ENCODE data around the gene ALG9.

DNA sequence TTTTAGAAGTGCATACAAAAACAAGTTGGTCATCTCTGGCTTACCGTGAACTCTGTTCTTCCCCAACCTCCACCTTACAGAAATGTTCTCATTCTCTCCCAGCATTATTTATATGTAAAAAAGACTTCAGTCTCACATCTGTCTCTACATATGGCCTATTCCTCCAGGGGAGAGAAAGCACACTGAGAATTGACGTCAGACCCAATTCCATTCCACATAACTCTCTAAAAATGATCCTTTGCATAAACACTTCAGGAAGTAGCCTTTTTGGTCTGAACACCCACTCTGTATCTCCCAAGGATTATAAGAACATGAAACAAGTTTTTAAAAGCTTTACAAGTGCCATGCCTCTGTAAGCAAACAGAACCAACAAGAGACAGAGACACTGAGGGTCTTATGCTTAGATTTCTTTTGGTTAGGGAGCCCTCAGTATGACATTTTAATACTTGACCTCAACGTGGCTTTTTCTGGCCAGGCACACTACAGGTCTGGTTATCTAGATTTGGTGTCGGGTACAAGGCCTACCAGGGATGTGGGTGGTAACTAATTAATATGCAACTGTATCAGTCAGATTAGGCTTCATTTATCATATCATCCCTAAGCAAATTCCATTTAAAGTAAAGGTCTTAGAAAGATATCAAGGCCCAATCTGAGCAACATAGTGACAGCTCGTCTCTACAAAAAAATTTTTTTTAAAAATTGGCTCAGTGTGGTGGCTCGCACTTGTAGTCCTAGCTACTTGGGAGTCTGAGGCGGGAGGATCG, 56.6 kb downstream of the ALG9 start:
- TF ChIP-seq TARDBP (IDR thresholded peaks at IDR 0.05; ENCODE audit: borderline replicate concordance) (no peak), CHD1 (IDR thresholded peaks at IDR 0.05; ENCODE audit: low read depth, low read length) (no peak), NBN (IDR thresholded peaks at IDR 0.05) (no peak), NR2C2 (IDR thresholded peaks at IDR 0.05; ENCODE audit: borderline replicate concordance, control insufficient read depth, insufficient read length, low read depth) (no peak), TBL1XR1 (IDR thresholded peaks at IDR 0.05; ENCODE audit: low read depth, low read length) (no peak), TAF1 (IDR thresholded peaks at IDR 0.05; ENCODE audit: borderline replicate concordance, low read depth, low read length) (no peak)
- TF ChIP-seq, protein P1, sequence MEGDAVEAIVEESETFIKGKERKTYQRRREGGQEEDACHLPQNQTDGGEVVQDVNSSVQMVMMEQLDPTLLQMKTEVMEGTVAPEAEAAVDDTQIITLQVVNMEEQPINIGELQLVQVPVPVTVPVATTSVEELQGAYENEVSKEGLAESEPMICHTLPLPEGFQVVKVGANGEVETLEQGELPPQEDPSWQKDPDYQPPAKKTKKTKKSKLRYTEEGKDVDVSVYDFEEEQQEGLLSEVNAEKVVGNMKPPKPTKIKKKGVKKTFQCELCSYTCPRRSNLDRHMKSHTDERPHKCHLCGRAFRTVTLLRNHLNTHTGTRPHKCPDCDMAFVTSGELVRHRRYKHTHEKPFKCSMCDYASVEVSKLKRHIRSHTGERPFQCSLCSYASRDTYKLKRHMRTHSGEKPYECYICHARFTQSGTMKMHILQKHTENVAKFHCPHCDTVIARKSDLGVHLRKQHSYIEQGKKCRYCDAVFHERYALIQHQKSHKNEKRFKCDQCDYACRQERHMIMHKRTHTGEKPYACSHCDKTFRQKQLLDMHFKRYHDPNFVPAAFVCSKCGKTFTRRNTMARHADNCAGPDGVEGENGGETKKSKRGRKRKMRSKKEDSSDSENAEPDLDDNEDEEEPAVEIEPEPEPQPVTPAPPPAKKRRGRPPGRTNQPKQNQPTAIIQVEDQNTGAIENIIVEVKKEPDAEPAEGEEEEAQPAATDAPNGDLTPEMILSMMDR (IDR thresholded peaks at IDR 0.05 in 2 of 3, conservative IDR thresholded peaks at IDR 0.05 in 1 of 3; ENCODE audit: control insufficient read depth in 2 of 3, extremely low read depth in 1 of 3, insufficient read depth in 1 of 3, low read depth in 3 of 3, low read length in 3 of 3), result no peak
- TF ChIP-seq, protein P2, sequence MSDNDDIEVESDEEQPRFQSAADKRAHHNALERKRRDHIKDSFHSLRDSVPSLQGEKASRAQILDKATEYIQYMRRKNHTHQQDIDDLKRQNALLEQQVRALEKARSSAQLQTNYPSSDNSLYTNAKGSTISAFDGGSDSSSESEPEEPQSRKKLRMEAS (IDR thresholded peaks at IDR 0.05; ENCODE audit: low read depth, low read length), result no peak
- TF ChIP-seq, protein P3, sequence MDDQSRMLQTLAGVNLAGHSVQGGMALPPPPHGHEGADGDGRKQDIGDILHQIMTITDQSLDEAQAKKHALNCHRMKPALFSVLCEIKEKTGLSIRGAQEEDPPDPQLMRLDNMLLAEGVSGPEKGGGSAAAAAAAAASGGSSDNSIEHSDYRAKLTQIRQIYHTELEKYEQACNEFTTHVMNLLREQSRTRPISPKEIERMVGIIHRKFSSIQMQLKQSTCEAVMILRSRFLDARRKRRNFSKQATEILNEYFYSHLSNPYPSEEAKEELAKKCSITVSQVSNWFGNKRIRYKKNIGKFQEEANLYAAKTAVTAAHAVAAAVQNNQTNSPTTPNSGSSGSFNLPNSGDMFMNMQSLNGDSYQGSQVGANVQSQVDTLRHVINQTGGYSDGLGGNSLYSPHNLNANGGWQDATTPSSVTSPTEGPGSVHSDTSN (IDR thresholded peaks at IDR 0.05; ENCODE audit: insufficient replicate concordance, low read depth, low read length), result no peak

All from GM12878 (cell line).